HG03095 (cell line): ENCODE data around the gene RUVBL1.

Source experiments
- ATAC-seq: cut with Tn5 transposase; IDR thresholded peaks from one replicate; pipeline ENCODE4 v1.9.1; 2021; ENCODE audit warnings: moderate library complexity; ENCODE audit not compliant: unreplicated experiment

Gene RUVBL1

GRCh38 chr3:128036119-128036518 is 87.5 kb downstream of the RUVBL1 start:
- no peak for ATAC-seq

- ATAC-seq: no peak
Observed at GRCh38 chr3:128033102-128033501, 90.5 kb downstream of the RUVBL1 start.
